Retinal pigment epithelial cell (primary cell): ENCODE measurements around the gene DFFA.

Experiments used
- DNase-seq: peaks from one replicate; pipeline ENCODE4 v3.0.0-alpha.2; 2010; ENCODE audit warnings: low read depth
- H3K4me3 ChIP-seq: 2 replicates; pipeline ENCODE4 v1.5.1; 2011; ENCODE audit warnings: mild to moderate bottlenecking, low read length, control low read depth, moderate library complexity
- TF ChIP-seq, protein P1 (sequence below): conservative IDR thresholded peaks from 2 replicates; pipeline ENCODE4 v1.5.1; 2011; ENCODE audit warnings: low read depth, low read length, control low read depth, inconsistent platforms

The DFFA gene

GRCh38 chr1:10437052-10437451 lies 35.3 kb downstream of the DFFA start:
- TF ChIP-seq, protein P1, sequence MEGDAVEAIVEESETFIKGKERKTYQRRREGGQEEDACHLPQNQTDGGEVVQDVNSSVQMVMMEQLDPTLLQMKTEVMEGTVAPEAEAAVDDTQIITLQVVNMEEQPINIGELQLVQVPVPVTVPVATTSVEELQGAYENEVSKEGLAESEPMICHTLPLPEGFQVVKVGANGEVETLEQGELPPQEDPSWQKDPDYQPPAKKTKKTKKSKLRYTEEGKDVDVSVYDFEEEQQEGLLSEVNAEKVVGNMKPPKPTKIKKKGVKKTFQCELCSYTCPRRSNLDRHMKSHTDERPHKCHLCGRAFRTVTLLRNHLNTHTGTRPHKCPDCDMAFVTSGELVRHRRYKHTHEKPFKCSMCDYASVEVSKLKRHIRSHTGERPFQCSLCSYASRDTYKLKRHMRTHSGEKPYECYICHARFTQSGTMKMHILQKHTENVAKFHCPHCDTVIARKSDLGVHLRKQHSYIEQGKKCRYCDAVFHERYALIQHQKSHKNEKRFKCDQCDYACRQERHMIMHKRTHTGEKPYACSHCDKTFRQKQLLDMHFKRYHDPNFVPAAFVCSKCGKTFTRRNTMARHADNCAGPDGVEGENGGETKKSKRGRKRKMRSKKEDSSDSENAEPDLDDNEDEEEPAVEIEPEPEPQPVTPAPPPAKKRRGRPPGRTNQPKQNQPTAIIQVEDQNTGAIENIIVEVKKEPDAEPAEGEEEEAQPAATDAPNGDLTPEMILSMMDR = no peak
- no peak for DNase-seq
- no peak overlapping the region for H3K4me3 ChIP-seq

DNA sequence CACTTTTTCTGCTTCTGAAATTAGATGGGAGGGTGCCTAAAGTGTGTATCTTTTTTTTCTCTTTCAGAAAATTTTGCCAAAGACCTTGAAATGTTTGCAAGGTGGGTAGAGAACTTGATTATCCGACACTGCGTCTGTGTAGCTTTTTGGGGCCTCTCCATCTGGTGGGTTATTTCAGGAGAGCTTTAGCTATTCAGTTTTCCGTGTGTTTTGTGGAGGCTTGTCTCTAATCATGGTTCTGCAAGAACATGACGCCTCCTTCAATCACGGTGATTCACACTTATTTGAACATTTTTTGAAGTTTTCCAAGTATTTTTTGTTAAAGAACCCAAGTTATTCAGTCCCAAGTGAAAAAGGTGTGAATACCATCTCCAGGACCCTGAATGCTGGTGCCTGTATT lies 37.7 kb downstream of the DFFA start:
- TF ChIP-seq, protein P1 = no peak
- DNase-seq = no peak
- no peak overlapping the region for H3K4me3 ChIP-seq

- TF ChIP-seq, protein P1 = no peak
- DNase-seq = no peak
- no peak overlapping the region for H3K4me3 ChIP-seq
Measured at GRCh38 chr1:10433790-10434189, 38.5 kb downstream of the DFFA start.

DNA sequence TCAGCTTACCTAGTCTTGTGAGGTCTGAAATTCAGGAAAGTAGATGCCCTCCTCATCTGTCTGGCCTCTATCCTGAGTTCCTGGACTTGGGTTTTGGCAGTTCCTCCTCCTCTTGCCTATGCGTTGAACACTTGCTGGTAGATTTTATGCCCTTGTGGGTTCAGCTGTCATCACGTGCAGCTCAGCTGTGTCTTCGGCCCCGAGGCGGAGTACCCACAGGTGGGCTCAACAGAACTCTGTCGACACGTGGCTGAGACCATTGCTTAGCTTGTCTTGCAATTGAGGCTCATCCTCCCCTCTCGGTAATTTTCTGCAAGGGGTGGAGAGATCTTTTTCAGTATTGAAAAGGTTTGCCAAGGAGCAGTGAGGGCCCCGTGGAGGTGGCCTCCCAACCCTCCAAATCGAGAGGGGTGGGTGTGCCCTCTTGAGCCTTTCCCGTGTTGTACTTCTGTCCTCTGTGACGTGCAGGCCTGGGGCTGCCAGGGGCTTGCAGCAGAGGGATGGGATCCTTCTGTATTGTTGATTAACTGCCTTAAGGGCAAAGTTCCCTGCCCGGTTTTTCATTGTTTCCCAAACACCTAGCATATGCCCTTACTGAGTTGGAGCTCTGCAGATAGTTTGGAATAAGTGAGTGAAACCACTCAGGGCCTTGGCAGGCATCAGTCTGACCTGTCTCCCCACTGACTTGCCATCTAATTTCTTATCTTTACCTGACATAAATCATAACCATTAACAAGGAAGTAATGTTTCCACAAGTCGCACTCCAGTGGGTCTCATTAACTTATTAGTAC lies 39.2 kb downstream of the DFFA start:
- H3K4me3 ChIP-seq = no peak overlapping the region
- TF ChIP-seq, protein P1 = no peak
- DNase-seq = no peak

DNA sequence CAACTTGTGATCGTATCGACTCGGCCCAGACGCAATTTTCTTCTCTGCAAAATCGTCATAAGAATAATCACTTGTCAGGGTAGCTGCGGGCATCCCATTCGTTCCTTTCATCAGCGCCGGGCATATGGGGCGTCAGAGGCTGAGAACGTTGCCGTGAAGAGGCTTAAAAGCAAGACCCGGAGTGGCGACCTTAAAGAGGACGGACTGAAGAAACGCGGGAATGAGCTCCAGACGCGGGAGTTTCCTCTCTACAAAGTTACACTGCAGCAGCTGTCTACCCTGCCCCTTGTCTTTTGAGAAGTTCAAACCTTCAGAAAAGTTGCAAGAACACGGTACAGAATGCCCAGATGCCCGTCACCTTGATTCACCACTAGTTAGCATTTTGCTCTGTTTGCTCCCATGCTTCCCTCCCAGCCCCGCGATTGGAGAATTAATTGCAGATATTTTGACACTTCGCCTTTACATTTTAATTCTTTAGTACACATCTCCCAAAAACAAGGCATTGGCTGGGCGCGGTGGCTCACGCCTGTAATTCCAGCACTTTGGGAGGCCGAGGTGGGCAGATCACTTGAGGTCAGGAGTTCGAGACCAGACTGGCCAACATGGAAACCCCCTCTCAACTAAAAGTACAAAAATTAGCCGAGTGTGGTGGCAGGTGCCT lies 41.1 kb downstream of the DFFA start:
- TF ChIP-seq, protein P1 = no peak
- no peak for DNase-seq

GRCh38 chr1:10430216-10431069 lies 41.9 kb downstream of the DFFA start, which contains the start of gene CENPS:
Gene CENPS (plus strand): TSS chr1:10430433. CDS start chr1:10430518, 85 bp downstream.
- H3K4me3 ChIP-seq = peak within 1 kb of the TSS; percentile 78
- peak; percentile 51 for DNase-seq
- TF ChIP-seq, protein P1 = peak; percentile 81

More for the DNA sequence above, 41.1 kb downstream of the DFFA start:
- peak overlapping the region; percentile 78 for H3K4me3 ChIP-seq
